HEK293T (cell line): ENCODE data around the gene GBGT1.
"Not testable (repeated sequence)": the region's sequence is repeated elsewhere in the genome, so short reads cannot be mapped to it uniquely, and the experiment has no call there.

Source experiments
- CTCF ChIA-PET: fragments of 350-600 bp; formaldehyde crosslinking; extraction: SDS; loops from one replicate; lab custom pipeline; 2021; ENCODE audit warnings: antibody characterized with exemption, inconsistent platforms; lab: Yijun Ruan, JAX
- POLR2A ChIA-PET: fragments of 350-600 bp; formaldehyde crosslinking; extraction: SDS; loops from one replicate; lab custom pipeline; 2020; ENCODE audit warnings: antibody characterized with exemption, inconsistent platforms; lab: Yijun Ruan, JAX
- DNase-seq: peaks from one replicate; pipeline ENCODE4 v3.0.0; 2012; ENCODE audit warnings: mixed read lengths; ENCODE audit errors: extremely low spot score
- ARNT ChIP-seq: fragments of 450-650 bp; IDR thresholded peaks from 2 replicates; pipeline ENCODE4 v1.6.1; 2017; ENCODE audit warnings: mild to moderate bottlenecking
- BHLHE40 ChIP-seq: fragments of 450-650 bp; IDR thresholded peaks from 2 replicates; pipeline ENCODE4 v1.6.1; 2016; ENCODE audit warnings: mild to moderate bottlenecking, moderate library complexity, borderline replicate concordance
- CTBP1 ChIP-seq: fragments of 450-650 bp; IDR thresholded peaks from 2 replicates; pipeline ENCODE4 v1.6.1; 2016; ENCODE audit warnings: borderline replicate concordance
- ELF4 ChIP-seq: fragments of 450-650 bp; IDR thresholded peaks from 2 replicates; pipeline ENCODE4 v1.6.1; 2017; ENCODE audit warnings: antibody characterized with exemption
- FOXA1 ChIP-seq: fragments of 450-650 bp; IDR thresholded peaks from 2 replicates; pipeline ENCODE4 v1.6.1; 2016; ENCODE audit warnings: mild to moderate bottlenecking
- FOXK2 ChIP-seq: fragments of 450-650 bp; IDR thresholded peaks from 2 replicates; pipeline ENCODE4 v1.6.1; 2016; ENCODE audit warnings: mild to moderate bottlenecking
- FOXM1 ChIP-seq: fragments of 450-650 bp; IDR thresholded peaks from 2 replicates; pipeline ENCODE4 v1.6.1; 2017; ENCODE audit warnings: mild to moderate bottlenecking, borderline replicate concordance
- HDGF ChIP-seq: fragments of 450-650 bp; IDR thresholded peaks from 2 replicates; pipeline ENCODE4 v1.6.1; 2017; ENCODE audit warnings: antibody characterized with exemption, borderline replicate concordance
- L3MBTL2 ChIP-seq: fragments of 450-650 bp; conservative IDR thresholded peaks from 2 replicates; pipeline ENCODE4 v1.6.1; 2016; ENCODE audit warnings: mild to moderate bottlenecking
- LEF1 ChIP-seq: fragments of 450-650 bp; IDR thresholded peaks from 2 replicates; pipeline ENCODE4 v1.6.1; 2017; ENCODE audit warnings: mild to moderate bottlenecking, borderline replicate concordance
- NFRKB ChIP-seq: fragments of 450-650 bp; IDR thresholded peaks from 2 replicates; pipeline ENCODE4 v1.6.1; 2016; ENCODE audit warnings: mild to moderate bottlenecking, moderate library complexity
- PKNOX1 ChIP-seq: fragments of 450-650 bp; IDR thresholded peaks from 2 replicates; pipeline ENCODE4 v1.6.1; 2016
- SP1 ChIP-seq: fragments of 450-650 bp; IDR thresholded peaks from 2 replicates; pipeline ENCODE4 v1.6.1; 2017
- SUZ12 ChIP-seq: fragments of 450-650 bp; IDR thresholded peaks from 2 replicates; pipeline ENCODE4 v1.6.1; 2016; ENCODE audit warnings: mild to moderate bottlenecking
- TARDBP ChIP-seq: fragments of 450-650 bp; IDR thresholded peaks from 2 replicates; pipeline ENCODE4 v1.6.1; 2016
- ZNF384 ChIP-seq: fragments of 450-650 bp; IDR thresholded peaks from 2 replicates; pipeline ENCODE4 v1.6.1; 2016

GBGT1 gene

GRCh38 chr9:133163504-133164172 lies at the start of gene GBGT1:
TSS of gene GBGT1 (minus strand) at chr9:133163914. CDS start at chr9:133162412, 1,502 bp downstream.
- ChIA-PET POLR2A (no interaction called here), CTCF (no interaction called here)
- no peak for DNase-seq
- TF ChIP-seq ELF4 = no peak
- TF ChIP-seq SUZ12 = no peak
- no peak for TF ChIP-seq NFRKB
- no peak for TF ChIP-seq LEF1
- no peak for TF ChIP-seq BHLHE40
- no peak for TF ChIP-seq HDGF
- no peak for TF ChIP-seq FOXK2
- no peak for TF ChIP-seq PKNOX1
- no peak for TF ChIP-seq L3MBTL2
- TF ChIP-seq FOXA1 = no peak
- no peak for TF ChIP-seq ZNF384
- TF ChIP-seq TARDBP = no peak
- no peak for TF ChIP-seq CTBP1
- no peak for TF ChIP-seq ARNT

GRCh38 chr9:133210609-133211008 lies 46.9 kb upstream of the GBGT1 start:
- DNase-seq = no peak
- ChIA-PET CTCF (no interaction called here), POLR2A (no interaction called here)
- TF ChIP-seq NFRKB (no peak), FOXK2 (no peak), SP1 (no peak), FOXM1 (no peak), ZNF384 (no peak), L3MBTL2 (no peak), FOXA1 (no peak), ELF4 (no peak), CTBP1 (no peak), ARNT (no peak), BHLHE40 (no peak), TARDBP (no peak), HDGF (no peak), LEF1 (no peak), SUZ12 (no peak), PKNOX1 (no peak)

- POLR2A ChIA-PET = no interaction called here
These were observed 46.5 kb upstream of the GBGT1 start for GRCh38 chr9:133210202-133210532.

GRCh38 chr9:133209327-133210201 lies 45.9 kb upstream of the GBGT1 start:
- CTCF ChIA-PET, POLR2A ChIA-PET, DNase-seq: not testable (repeated sequence)

More at GRCh38 chr9:133210202-133210532, 46.5 kb upstream of the GBGT1 start:
- TF ChIP-seq L3MBTL2 (no peak), TARDBP (no peak), ZNF384 (no peak), CTBP1 (no peak), SUZ12 (no peak), NFRKB (no peak), ELF4 (no peak), FOXA1 (no peak), FOXK2 (no peak), HDGF (no peak), SP1 (no peak), ARNT (no peak)
- no peak for DNase-seq
- CTCF ChIA-PET = no interaction called here

DNA sequence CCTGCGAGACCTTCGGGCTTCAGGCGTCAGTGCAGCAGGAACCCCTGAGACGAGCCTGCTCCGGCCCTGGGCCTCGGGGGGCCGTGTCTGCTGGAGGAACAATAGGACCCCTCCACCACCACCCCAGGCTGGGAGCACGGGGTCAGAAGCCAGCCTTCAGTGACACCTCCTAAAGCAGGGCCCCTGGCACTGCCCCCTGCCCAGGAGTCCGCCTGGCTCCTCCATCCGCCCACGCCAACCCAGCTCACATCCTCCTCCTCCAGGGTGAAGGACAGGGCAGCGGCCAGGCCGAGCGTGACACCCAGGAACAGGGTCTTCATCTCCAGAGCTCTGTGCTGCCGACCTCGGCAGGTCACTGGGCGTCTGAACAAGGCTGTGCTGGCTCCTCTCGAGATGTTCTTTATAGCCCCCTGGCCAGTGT lies 45.2 kb upstream of the GBGT1 start, which contains the start of gene OBP2B:
OBP2B (minus strand) TSS at position 371 of the 421 bp plus-strand sequence; CDS start at position 320, 51 bp downstream.
- POLR2A ChIA-PET, CTCF ChIA-PET, DNase-seq: not testable (repeated sequence)

GRCh38 chr9:133208171-133208879 lies 44.6 kb upstream of the GBGT1 start:
- DNase-seq, POLR2A ChIA-PET, CTCF ChIA-PET: not testable (repeated sequence)
